Measurements from ENCODE around the gene TANK. TPM values are rescaled to one million over a fixed set of nuclear protein-coding genes. Genes with fewer than 3 reads are reported as not detected.
A peak's percentile ranks its signal among the peaks of the same experiment; 100 is the strongest.

The TANK gene
- total RNA-seq, 3 donors from 2014 or later (not counting 1 experiment from before 2014, with no cell fraction given), result 68.9 to 121 (median 76.1) TPM

DNA sequence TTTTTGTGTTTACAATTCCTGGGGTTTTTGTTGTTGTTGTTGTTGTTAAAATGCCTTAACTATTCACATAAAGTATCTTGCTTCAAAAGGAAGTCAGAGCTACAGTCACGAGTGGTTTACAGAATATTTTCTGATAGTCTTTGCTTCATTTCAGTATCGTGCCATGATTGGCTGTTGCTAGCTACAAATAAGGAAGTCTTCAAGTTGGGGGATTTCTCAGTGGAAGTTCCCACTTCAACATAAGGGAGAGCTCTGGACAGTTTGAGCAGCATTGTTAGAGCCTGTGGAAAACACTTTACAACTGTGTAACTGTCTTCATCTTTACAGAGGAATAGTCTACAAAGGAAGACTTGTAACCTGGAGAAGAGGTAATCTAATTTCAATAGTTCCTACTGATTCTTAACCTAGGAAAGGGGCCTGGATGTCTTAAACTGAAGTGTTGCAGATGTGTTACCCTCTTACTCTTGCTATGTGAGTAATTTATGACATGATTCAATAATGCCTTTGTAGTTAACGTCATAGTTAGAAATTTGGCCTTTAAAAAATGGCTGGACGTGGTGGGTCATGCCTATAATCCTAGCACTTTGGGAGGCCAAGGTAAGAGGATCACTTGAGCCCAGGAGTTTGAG, 23.4 kb upstream of the TANK start:
- H3K36me3 ChIP-seq (ENCODE audit: control insufficient read depth, insufficient read depth, low read length), result no peaks in the 10 kb centered on the region
- TF ChIP-seq, protein P1, sequence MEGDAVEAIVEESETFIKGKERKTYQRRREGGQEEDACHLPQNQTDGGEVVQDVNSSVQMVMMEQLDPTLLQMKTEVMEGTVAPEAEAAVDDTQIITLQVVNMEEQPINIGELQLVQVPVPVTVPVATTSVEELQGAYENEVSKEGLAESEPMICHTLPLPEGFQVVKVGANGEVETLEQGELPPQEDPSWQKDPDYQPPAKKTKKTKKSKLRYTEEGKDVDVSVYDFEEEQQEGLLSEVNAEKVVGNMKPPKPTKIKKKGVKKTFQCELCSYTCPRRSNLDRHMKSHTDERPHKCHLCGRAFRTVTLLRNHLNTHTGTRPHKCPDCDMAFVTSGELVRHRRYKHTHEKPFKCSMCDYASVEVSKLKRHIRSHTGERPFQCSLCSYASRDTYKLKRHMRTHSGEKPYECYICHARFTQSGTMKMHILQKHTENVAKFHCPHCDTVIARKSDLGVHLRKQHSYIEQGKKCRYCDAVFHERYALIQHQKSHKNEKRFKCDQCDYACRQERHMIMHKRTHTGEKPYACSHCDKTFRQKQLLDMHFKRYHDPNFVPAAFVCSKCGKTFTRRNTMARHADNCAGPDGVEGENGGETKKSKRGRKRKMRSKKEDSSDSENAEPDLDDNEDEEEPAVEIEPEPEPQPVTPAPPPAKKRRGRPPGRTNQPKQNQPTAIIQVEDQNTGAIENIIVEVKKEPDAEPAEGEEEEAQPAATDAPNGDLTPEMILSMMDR (IDR thresholded peaks at IDR 0.05), result no peak
- H3K27me3 ChIP-seq (ENCODE audit: control insufficient read depth, insufficient read depth, low read length), result no peaks in the 10 kb centered on the region
- ATAC-seq, result peak; percentile 88 to 95 (median 93)
- peak in 1 of 2 donors; percentile 92 for DNase-seq
- peak overlapping the region; percentile 50 for H3K4me3 ChIP-seq (ENCODE audit: low read length)
- no peaks in the 10 kb centered on the region for H3K9me3 ChIP-seq (ENCODE audit: control insufficient read depth, insufficient read depth, low read length)
- intact Hi-C loops (cut with micrococcal nuclease), result loop anchor here (2.0 kb wide), 1 partner anchor 24 kb away; the partner anchor contains the start of gene TANK
- Mint-ChIP-seq H3K9me3 (peaks cover 3% of the 10 kb centered on the region in 2 donors), H3K27ac (peak overlapping the region; percentile 87 to 94), H3K27me3 (ENCODE audit: low read depth in 2 of 2) (peaks cover 3 to 6% of the 10 kb centered on the region in 2 donors), H3K4me1 (peaks cover 33 to 48% of the 10 kb centered on the region in 2 donors), H3K4me3 (peak overlapping the region; percentile 92), H3K36me3 (no peaks in the 10 kb centered on the region)
- WGBS (ENCODE audit: insufficient coverage), result 18% methylated on average over 4 of the region's 4 CpGs
- H3K27ac ChIP-seq (ENCODE audit: low read length), result peak overlapping the region; percentile 97
- H3K4me1 ChIP-seq (ENCODE audit: control insufficient read depth, insufficient read depth, low read length), result peaks cover 16% of the 10 kb centered on the region

DNA sequence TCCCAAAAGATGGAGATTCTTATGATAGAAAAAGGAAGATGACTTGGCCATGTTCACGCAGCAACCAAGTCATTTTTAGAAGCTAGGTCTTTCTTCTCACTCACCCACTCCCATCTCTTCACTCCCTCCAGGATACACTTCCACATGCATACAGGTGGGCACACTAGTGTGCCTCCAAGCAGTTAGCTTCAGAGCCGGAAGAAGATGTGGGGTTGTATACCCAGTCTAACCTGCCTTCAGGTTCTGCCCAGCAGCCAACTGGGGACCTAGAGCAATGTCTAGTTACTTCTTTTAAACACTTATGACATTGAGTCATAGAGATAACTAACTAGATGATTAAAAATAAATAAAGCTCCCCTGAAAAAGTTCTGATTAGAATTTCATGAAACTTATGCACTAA, 21.8 kb upstream of the TANK start:
- Mint-ChIP-seq H3K27ac (peak overlapping the region; percentile 22 to 94), H3K4me1 (peaks cover 37 to 63% of the 10 kb centered on the region in 2 donors), H3K36me3 (no peaks in the 10 kb centered on the region), H3K27me3 (ENCODE audit: low read depth in 2 of 2) (no peaks in the 10 kb centered on the region), H3K4me3 (peak overlapping the region; percentile 88), H3K9me3 (no peaks in the 10 kb centered on the region)
- Histone ChIP-seq H3K9me3 (ENCODE audit: control insufficient read depth, insufficient read depth, low read length) (no peaks in the 10 kb centered on the region), H3K4me1 (ENCODE audit: control insufficient read depth, insufficient read depth, low read length) (peaks cover 16% of the 10 kb centered on the region), H3K27ac (ENCODE audit: low read length) (peak overlapping the region; percentile 64), H3K4me3 (ENCODE audit: low read length) (peak overlapping the region; percentile 50), H3K27me3 (ENCODE audit: control insufficient read depth, insufficient read depth, low read length) (no peaks in the 10 kb centered on the region), H3K36me3 (ENCODE audit: control insufficient read depth, insufficient read depth, low read length) (no peaks in the 10 kb centered on the region)
- ATAC-seq (peak in 2 of 3 donors; percentile 17 to 36), DNase-seq (peak in 1 of 2 donors; percentile 66)
- intact Hi-C loops (cut with micrococcal nuclease), result no loop called here
- 17% methylated on average over 1 of the region's 2 CpGs for WGBS (ENCODE audit: insufficient coverage)
- TF ChIP-seq, protein P1 (IDR thresholded peaks at IDR 0.05), result no peak

DNA sequence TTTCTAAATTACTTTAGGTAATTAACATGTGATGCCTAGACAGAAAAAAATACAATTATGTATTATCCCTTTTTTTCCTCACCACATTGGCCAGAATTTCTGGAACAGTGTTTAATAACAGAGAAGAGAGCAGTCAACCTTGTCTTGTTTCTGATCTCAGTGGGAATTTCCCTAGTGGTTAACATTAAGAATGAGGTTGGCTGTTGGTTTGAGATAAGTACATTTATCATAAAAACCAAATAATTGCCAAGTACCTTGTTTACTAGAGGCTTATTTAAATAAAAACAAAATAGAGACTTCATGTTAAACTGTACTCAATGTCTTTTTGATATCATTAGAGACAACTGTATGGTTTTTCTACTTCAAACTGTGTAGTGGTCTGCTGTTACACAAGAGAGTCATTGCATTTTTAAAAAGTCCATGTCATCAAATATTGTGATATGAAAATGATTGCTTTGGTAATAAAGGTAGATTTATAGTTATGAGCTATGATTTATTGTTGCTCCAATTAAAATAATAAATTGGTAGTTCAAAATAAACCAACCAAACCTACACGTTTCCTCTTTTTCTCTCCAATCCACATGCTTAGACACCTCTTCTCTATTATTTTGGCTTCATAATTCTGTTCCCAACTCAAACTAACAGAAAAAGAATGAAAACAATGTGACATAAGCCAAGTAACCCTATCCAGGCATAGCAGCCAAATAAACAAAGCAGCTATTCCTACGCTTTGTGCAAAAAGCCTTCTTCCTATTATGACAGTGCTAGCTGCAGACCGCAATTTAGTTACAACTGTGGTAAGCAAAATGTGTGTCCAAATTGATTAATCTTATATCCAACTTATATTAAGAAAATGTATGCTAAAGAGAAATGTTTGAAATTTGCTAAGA, 20.9 kb upstream of the TANK start:
- intact Hi-C loops (cut with micrococcal nuclease), result no loop called here
- no peaks in the 10 kb centered on the region for H3K9me3 Mint-ChIP-seq
- peaks cover 16% of the 10 kb centered on the region for H3K4me1 ChIP-seq (ENCODE audit: control insufficient read depth, insufficient read depth, low read length)
- no peaks in the 10 kb centered on the region for H3K36me3 ChIP-seq (ENCODE audit: control insufficient read depth, insufficient read depth, low read length)
- H3K27me3 ChIP-seq (ENCODE audit: control insufficient read depth, insufficient read depth, low read length), result no peaks in the 10 kb centered on the region
- H3K27me3 Mint-ChIP-seq (ENCODE audit: low read depth in 2 of 2), result no peaks in the 10 kb centered on the region
- peaks cover 39 to 64% of the 10 kb centered on the region in 2 donors for H3K4me1 Mint-ChIP-seq
- WGBS (ENCODE audit: insufficient coverage), result 33% methylated on average over 1 of the region's 3 CpGs
- H3K27ac ChIP-seq (ENCODE audit: low read length), result peak overlapping the region; percentile 64
- peak overlapping the region; percentile 88 for H3K4me3 Mint-ChIP-seq
- ATAC-seq (peak; percentile 38 to 59 (median 52)), DNase-seq (peak in 1 of 2 donors; percentile 79)
- H3K9me3 ChIP-seq (ENCODE audit: control insufficient read depth, insufficient read depth, low read length), result no peaks in the 10 kb centered on the region
- no peaks in the 10 kb centered on the region for H3K36me3 Mint-ChIP-seq
- TF ChIP-seq, protein P1 (IDR thresholded peaks at IDR 0.05), result no peak
- peak overlapping the region; percentile 50 for H3K4me3 ChIP-seq (ENCODE audit: low read length)
- peak overlapping the region; percentile 22 to 94 for H3K27ac Mint-ChIP-seq
